SU-DHL-6 (cell line): ENCODE data around the gene EME2.

Source experiments
- CTCF ChIP-seq: fragments of 200-600 bp; sonication (generic); IDR thresholded peaks from one replicate; pipeline ENCODE4 v1.5.1; 2017; ENCODE audit warnings: antibody characterized with exemption, mild to moderate bottlenecking, low read length, moderate library complexity; ENCODE audit not compliant: insufficient read depth, poor library complexity, severe bottlenecking
- EZH2phosphoT487 ChIP-seq: fragments of 200-600 bp; sonication (generic), shearing (Covaris generic); conservative IDR thresholded peaks from 2 replicates; pipeline ENCODE4 v1.6.1; 2018; ENCODE audit warnings: mild to moderate bottlenecking, antibody characterized with exemption, low read length, moderate library complexity, mixed read lengths

GRCh38 chr16:1745900-1746692 lies 26.5 kb upstream of the EME2 start:
- TF ChIP-seq CTCF, result no peak
- no peak for TF ChIP-seq EZH2phosphoT487
